ENCODE measurements around the gene HELZ.
"Not testable (repeated sequence)": the region's sequence is repeated elsewhere in the genome, so short reads cannot be mapped to it uniquely, and the experiment has no call there.

The HELZ gene

GRCh38 chr17:67139784-67140665, 105.0 kb downstream of the HELZ start:
- DNase-seq: no peak

DNA sequence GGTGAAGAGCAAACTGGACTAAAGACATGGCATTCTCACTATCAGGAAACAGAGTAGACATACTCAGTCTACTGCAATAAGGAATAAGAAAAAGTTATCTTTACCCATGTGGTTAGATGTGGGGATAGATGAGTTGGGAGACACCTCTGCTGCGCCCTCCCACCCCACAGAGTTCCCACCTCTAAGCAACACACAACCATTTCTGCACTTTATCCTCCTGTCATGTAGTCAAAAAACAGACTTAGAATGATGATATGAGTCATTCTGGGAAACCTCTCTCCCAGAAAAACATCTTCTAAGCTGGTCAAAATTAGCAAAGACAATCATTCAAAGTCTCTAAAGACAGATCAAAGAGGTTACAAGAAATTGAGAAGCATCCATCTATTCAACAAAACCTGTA, 105.7 kb downstream of the HELZ start:
- DNase-seq: no peak

GRCh38 chr17:67138392-67138791, 106.6 kb downstream of the HELZ start:
- DNase-seq: no peak

- no peak for DNase-seq
Measured at GRCh38 chr17:67137860-67138259, 107.1 kb downstream of the HELZ start.

- no peak for DNase-seq
Measured at GRCh38 chr17:67137026-67137370, 108.0 kb downstream of the HELZ start.

DNA sequence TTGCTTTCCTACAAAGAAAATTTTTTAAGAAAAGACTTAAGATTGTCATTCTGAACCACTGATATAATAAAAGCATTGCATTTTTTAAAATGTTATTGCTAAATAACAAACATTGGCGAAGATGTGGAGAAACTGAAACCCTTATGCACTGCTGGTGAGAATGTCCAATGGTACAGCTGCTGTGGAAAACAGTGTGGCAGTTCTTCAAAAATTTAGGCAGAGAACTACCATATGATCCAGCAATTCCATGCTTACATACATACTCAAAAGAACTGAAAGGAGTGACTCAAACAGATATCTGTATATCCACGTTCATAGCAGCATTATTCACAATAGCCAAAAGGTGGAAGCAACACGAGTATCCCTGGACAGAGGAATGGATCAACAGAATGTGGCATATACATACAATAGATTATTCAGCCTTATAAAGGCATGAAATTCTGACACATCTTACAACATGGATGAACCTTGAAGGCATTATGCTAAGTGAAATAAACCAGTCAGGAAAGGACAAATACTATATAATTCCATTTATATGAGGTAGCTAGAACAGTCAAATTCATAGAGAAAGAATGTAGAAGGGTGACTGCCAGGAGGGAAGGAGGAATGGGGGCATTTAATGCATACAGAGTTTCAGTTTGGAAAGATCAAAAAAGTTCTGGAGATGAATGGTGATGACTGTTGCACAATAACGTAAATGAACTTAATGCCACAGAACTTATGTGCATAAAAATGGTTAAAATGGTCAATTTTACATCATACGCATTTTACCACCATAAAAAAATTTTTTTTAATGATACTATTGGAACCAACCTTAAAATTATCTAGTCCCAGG, 108.6 kb downstream of the HELZ start:
- no peak for DNase-seq

DNA sequence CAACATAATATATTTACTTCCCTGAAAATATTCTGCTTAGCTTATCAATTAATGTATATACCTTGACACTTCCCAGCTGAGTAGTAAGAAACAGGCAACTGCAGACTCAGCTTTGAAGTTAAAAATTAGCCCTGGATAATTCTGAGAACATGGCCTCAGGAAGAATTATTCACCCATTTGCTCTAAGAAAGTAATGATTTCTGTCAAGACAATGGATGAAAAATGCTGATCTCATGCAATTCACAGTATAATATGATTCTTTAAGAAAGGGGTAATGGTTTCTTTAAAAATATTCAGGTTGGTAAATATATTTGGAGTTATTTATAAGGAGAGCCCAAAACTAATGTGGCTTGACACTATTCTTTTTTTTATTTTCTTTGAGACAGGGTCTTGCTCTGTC, 111.8 kb downstream of the HELZ start:
- no peak for DNase-seq

DNA sequence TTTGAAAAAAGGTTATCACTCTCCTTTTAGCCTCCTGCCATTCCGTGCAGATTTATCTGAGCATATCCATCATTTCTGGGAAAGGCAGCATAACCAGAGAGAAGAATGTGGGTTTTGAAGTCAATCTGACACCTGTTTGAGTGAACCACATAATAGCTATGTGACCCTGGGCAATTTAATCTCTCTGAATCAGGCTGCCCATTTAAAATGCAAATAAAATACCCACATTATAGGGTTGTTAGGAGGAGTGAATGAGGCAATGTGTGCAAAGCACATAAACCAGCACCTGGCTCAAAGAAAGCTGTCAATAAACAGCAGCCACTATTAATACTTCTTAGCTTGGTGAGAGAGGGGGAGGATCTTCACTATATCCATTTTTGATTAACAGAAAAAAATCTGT, 112.6 kb downstream of the HELZ start:
- no peak for DNase-seq

DNA sequence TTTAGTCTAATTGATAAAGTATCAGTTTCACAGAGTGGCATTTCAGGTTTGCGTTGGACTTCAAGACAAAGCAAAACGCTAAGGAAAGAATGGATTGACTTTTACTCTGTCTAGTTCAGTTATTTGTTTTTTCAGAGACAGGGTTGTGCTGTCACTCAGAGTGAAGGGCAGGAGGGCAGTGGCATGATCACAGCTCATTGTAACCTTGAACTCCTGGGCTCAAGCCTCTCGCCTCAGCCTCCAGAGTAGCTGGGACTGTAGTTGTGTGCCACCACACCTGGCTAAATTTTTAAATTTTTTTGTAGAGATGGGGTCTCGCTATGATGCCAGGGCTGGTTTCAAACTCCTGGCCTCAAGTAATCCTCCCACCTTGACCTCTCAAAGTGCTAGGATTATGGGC, 114.2 kb downstream of the HELZ start:
- DNase-seq: no peak

DNA sequence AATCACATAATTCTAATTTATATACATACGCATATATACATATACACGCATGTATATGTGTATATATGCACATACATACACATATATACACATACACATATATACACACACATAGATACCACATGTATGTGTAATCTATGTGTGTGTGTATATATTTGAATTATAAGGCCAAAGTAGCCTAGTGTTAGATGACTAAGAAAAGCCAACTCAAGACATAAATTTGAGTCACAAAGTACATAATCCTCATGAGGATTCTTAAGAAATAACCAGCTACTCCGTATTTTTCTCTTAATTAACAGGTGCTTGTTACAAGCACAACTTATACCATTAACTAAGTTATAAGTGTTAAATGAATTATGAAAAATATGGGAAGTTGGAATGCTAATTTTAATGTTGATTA, 115.7 kb downstream of the HELZ start:
- no peak for DNase-seq

GRCh38 chr17:67128700-67129099, 116.3 kb downstream of the HELZ start:
- DNase-seq: no peak

DNA sequence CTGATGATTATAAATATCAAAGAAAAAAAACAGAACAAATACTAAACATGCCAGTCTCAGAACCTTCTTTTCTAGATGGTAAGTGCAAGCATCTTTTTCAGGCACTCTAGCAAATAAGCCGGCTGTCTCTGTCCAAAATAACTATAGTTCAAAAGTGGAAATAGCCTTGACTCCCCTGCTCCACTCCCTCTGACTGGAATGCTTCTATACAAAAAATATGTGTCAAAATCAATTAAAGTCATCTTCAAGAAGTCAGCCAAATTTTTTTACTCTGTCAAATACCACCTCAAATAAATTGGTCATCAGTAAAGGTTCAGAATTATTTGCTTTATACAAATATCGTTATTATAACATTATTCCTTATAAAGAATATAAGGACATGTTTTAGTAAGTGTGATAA, 117.1 kb downstream of the HELZ start:
- DNase-seq: no peak

- DNase-seq: no peak
Measured at GRCh38 chr17:67126983-67127382, 118.0 kb downstream of the HELZ start.

- not testable (repeated sequence) for DNase-seq
Measured at GRCh38 chr17:67126543-67126942, 118.5 kb downstream of the HELZ start.

DNA sequence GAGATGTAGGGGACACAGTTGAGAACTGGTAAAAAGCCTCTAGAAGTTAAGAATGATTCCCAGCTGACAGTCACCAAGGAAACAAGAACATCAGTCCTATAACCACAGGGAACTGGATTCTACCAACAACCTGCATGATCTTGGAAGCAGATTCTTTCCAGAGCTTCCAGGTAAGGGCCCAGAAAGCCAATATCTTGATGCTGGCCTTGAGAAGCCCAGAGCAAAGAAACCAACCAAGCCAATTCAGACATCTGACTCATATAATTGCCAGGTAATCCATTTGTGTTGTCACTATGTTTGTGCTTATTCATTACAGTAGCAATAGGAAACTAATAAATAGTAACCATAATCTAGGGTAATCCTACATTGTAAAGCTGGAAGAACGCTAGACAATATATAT, 119.1 kb downstream of the HELZ start:
- DNase-seq: no peak

GRCh38 chr17:67125417-67125816, 119.6 kb downstream of the HELZ start:
- no peak for DNase-seq

GRCh38 chr17:67124450-67125148, 120.4 kb downstream of the HELZ start:
- no peak for DNase-seq

GRCh38 chr17:67123699-67124098, 121.3 kb downstream of the HELZ start:
- no peak for DNase-seq

GRCh38 chr17:67121316-67121891, 123.6 kb downstream of the HELZ start:
- no peak for DNase-seq

DNA sequence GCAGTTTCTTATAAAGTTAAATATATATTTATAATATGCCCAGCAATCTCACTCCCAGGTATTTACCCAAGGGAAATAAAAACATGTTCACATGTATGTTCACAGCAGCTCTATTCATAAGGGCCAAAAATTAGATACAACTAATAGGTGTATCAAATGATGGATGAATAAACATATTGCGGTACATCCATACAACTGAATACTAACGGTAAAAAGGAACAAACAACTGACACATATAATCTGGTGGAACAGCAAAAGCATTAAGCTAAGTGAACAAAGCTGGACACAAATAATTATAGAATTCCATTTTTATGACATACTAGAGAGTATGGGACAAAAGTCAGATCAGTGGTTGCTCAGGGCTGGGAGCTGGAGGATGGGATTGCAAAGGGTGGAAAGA, 125.9 kb downstream of the HELZ start:
- no peak for DNase-seq

DNA sequence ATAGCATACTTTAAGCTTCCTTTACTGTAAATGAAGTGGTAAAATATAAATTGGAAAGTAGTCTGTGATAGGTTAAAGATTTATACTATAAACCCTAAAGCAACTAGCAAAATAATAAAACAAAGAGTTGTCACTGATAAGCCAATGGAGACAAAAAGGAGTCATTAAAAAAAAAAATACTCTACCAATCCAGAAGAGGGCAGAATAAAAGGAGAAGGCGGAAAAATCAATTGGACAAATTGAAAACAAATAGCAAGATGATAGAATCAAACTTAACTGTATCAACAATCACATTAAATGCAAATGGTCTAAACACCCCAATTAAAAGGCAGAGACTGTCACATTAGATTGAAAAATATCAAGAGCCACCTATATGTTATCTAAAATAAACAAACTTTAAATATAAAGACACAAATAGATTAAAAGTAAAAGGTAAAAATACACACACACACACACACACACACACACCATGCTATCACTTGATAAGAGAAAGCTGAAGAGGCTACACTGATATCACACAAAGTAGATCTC, 128.9 kb downstream of the HELZ start:
- no peak for DNase-seq

- no peak for DNase-seq
Measured at GRCh38 chr17:67115401-67115800, 129.6 kb downstream of the HELZ start.

DNA sequence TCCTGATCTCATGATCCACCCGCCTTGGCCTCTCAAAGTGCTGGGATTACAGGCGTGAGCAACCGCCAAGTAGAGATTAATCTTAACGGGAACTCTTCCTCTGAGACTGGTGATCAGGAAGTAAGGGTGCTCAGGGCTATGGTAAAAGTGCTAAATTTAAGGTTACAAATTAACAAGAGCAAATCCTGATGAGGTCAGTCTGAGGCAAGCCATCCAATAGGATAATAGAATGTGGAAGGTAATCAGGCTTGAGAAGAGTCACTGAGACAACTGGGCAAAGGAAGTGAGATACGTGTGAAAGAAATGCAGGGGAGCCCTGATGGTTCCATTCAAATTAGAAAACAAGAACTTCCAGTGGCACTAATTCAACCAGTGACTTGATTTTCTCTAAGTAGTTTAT, 131.5 kb downstream of the HELZ start:
- no peak for DNase-seq
